ENCODE measurements around the gene CD27.
"Not testable (repeated sequence)": the region's sequence is repeated elsewhere in the genome, so short reads cannot be mapped to it uniquely, and the experiment has no call there.

CD27 gene
- 19.0 to 61.4 reads per million in 2 experiments for total RNA-seq

DNA sequence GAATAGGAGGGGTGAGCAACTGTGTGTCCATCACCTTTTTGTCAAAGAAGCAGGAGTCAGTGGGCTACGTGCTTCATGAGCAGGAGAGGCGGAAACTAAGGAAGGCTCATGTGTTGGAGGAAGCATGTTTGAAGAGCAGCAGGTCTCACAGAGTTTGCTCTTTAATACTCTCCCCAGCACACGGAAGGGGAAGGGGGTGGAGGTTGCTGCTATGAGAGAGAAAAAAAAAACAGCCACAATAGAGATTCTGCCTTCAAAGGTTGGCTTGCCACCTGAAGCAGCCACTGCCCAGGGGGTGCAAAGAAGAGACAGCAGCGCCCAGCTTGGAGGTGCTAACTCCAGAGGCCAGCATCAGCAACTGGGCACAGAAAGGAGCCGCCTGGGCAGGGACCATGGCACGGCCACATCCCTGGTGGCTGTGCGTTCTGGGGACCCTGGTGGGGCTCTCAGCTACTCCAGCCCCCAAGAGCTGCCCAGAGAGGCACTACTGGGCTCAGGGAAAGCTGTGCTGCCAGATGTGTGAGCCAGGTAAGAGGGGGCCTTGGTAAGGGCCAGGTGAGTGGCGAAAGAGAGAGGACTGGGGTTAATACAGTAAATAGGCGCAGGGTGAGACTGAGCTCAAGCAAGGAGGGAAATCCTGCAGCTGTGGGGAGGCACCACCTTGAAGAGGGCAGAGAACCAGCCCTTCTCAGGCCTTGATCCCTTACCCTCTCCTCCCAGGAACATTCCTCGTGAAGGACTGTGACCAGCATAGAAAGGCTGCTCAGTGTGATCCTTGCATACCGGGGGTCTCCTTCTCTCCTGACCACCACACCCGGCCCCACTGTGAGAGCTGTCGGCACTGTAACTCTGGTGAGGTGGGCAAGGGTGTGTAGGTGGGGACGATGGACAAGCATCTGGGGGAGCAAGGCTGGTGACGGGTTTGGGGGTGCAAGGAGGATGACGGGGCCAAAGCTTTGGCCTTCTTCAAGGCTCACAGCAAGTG, at the start of gene CD27:
Gene CD27 (plus strand): TSS at position 252 of the 985 bp plus-strand sequence. CDS start 141 bp downstream, at position 393.
- DNase-seq (ENCODE audit: low read depth): no peak

GRCh38 chr12:6396031-6396430, 48.7 kb upstream of the CD27 start:
- DNase-seq (ENCODE audit: low read depth): no peak

DNA sequence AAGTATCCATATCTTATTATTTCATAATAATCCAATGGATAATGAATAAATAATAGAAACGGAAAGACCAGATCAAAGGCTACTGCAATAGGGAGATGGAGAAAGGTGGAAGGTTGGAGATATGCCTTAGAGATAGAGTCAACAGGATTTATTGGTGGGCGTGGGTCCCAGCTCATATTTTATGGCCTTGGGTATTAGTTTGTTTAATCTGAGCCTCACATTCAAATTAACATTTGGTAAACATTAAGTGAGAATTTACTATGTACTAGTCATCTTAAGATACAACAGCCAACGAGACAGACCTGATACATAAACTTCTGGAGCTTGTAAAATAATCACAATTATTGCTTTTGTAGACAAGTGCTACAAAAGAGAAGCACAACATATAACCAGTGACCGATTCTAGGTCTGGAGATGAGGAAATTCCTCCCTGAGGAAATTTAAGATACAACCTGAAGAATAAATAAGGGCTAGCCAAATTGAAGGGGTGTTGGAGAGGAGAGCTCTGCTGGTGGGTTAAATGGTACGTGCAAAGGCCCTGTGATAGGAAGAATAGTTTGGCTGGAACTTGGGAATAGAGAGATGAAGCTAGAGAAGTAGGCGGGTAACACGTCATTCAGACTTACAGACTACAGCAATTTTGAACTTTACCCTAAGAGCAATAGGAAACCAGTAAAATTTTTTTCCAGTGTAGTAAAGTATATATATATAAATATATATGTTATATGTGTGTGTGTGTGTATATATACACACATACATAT, 44.7 kb upstream of the CD27 start:
- DNase-seq (ENCODE audit: low read depth): no peak

GRCh38 chr12:6404390-6404789, 40.4 kb upstream of the CD27 start:
- no peak for DNase-seq (ENCODE audit: low read depth)

- DNase-seq (ENCODE audit: low read depth): no peak
Measured at GRCh38 chr12:6405963-6406362, 38.8 kb upstream of the CD27 start.

DNA sequence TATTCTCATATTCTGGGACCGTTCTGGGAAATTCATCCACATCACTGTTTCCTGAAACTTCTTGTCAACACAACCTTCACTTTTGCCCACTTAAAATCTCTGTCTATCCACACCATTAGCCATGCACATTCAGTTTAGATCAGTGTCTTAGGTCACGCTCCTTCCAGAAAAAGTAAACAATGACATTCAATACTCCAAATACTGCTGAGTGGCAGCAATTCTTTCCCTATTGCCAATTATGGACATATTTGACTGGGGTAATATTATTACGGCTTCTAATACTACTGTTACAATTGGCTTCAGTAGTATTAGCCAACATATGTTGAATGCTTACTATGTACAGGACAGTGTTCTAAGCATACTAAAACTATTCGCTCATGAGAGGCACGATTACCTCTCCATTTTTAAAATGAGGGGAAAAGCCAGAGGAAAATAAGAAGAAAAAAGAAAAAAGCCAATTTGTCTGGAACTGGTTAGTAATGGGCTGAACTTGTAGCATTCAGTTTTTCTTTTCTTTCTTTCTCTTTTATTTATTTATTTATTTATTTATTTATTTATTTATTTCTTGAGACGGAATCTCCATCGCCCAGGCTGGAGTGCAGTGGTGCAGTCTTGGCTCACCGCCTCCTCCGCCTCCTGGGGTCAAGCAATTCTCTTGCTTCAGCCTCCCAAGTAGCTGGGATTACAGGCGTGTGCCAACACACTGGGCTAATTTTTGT, 37.4 kb upstream of the CD27 start:
- no peak for DNase-seq (ENCODE audit: low read depth)

GRCh38 chr12:6416596-6416995, 28.2 kb upstream of the CD27 start:
- no peak for DNase-seq (ENCODE audit: low read depth)

DNA sequence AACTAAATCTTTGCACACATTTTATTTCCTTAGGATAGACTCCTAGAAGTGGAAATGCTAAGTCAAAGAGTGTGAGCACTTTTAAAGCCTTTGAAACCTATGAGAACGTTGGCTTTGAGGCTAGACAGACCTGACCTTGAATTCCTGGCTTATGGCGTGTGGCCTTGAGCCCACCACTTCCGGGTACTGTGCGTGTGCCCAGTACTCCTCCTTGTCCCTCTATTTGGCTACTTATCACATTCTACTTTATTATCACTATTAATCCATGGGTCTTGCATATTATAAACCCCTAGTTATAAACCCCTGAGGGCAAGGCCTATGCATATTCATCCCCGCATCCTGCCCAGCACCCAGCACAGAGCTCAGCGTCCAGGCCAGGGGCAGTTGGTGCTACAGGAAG, 26.0 kb upstream of the CD27 start:
- DNase-seq (ENCODE audit: low read depth): no peak

- no peak for DNase-seq (ENCODE audit: low read depth)
Measured at GRCh38 chr12:6420364-6420763, 24.4 kb upstream of the CD27 start.

- peak; percentile 68 for DNase-seq (ENCODE audit: low read depth)
Measured at GRCh38 chr12:6423267-6424007, 21.3 kb upstream of the CD27 start.

DNA sequence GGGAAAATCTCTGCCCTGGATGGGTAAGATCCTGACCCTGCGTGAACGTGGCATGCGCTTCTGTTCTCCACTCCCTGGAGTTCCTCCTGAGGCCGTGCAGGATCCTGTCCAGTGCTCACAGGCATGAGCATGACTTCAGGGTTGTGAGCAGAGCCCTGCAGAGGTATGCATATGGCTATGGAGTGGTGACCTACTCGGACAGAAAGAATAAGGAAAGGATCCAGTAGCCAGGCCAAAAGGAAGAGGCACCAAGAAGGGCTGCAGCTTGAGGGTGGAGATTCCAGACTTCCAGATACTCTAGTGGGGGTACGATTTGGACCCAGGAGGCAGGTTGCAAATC, 20.8 kb upstream of the CD27 start:
- DNase-seq (ENCODE audit: low read depth): no peak

DNA sequence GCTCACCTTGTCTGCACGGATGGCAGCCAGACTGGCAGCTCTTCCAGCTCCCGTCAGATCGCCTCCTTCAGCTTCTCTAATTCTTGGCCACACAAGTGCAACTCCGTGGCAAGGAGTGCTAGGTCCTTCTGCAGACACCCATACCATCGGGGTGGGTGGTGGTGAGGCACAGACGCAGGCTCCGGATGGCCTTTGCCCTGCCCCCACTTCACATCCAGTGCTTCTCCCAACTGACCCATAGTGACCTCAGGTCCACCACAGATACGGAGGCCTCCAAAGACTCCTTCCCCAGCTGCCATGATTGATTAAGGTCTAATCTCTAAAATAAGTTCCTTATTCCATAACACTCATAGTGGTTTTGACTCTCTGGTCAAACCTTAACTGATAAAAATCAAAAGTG, 19.9 kb upstream of the CD27 start:
- no peak for DNase-seq (ENCODE audit: low read depth)

DNA sequence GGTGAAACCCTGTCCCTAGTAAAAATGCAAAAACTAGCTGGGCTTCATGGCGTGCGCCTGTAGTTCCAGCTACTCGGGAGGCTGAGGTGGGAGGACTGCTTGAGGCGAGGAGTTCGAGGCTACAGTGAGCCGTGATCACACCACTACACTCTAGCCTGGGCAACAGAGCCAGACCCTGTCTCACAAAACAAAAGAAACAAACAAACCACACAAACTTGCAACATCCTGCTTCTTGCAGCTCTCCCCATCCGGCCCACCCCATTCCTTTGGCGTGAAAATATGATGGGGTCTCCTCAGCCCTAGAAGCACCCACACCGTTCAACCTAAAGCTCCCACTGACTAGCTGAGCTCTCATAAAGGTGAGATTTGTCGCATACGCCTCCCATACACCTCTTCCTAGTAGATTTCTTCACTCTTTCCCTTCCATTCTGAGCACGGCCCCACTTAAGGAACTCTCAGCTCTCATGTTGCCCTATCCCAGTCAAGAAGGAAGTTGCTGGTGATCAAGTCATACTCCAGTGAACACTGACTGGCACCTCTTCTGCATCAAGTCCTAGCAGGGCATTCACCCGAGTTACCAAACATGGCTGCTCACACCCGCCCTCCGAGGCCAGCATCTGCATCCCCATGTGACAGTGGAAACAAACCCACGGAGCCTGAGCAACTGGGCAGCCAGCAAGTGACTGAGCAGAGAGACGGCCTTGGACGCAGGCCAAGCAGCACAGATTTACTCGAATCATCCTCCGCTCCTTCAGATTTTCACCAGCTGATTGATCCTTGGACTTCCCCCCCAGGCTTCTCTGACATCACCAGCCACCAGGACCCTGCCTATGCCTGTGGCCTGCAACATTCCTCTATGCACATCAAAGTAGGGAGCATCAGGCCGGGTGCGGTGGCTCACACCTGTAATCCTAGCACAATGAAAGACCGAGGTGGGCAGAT, 18.9 kb upstream of the CD27 start:
- DNase-seq (ENCODE audit: low read depth): no peak

DNA sequence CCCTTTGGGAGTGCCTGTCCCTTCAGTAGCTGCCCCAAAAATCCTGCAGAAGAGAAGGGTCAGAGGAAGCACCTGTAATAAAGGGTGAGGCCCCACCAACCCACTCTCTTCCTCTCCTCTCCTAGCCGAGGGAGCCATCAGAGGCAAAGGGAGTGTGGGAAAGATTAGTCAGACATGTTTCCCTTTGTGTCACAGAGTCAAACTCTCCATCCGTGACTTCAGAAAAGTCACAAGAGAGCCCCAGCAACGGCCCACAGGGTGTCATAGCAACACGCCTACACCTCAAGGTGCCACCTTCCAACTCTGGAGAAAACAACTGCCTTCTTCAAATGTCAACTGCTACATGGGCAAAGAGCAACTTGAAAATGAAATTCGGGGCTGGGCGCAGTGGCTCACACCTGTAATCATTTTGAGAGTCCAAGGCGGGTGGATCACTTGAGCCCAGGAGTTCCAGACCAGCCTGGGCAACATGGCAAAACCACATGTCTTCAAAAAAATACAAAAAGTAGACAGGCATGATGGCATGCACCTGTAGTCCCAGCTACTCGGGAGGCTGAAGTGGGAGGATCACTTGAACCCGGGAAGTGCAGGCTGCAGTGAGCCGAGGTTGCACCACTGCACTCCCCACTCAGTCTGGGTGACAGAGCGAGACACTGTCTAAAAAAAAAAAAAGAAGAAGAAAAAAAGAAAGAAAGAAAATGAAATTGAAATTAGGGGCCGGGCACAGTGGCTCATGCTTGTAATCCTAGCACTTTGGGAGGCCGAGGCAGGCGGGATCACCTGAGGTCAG, 17.7 kb upstream of the CD27 start:
- peak; percentile 78 for DNase-seq (ENCODE audit: low read depth)

DNA sequence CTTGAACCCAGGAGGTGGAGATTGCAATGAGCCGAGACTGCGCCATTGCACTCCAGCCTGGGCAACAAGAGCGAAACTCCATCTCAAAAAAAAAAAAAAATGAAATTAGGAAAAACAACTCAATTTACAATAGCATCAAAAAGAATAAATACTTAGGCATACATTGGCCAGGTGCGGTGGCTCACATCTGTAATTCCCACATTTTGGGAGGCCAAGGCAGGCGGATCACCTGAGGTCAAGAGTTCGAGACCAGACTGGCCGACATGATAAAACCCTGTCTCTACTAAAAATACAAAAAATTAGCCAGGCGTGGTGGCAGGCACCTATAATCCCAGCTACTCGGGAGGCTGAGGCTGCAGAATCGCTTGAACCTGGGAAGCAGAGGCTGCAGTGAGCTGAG, 17.0 kb upstream of the CD27 start:
- DNase-seq (ENCODE audit: low read depth): not testable (repeated sequence)

DNA sequence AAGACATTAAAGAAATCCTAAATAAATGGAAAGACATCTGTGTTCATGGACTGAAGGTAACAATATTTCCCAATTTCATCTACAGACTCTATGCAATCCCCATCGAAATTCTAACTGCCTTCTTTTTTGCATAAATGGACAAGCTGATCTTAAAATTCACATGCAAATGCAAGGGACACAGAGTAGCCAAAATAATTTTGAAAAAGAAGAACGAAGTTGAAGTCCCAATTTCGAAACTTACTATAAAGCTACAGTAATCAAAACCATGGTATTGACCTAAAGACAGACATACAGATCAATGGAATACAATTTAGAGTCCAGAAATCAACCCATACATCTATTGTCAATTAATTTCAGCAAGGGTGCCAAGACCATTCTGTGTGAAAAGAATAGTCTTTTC, 16.4 kb upstream of the CD27 start:
- no peak for DNase-seq (ENCODE audit: low read depth)

DNA sequence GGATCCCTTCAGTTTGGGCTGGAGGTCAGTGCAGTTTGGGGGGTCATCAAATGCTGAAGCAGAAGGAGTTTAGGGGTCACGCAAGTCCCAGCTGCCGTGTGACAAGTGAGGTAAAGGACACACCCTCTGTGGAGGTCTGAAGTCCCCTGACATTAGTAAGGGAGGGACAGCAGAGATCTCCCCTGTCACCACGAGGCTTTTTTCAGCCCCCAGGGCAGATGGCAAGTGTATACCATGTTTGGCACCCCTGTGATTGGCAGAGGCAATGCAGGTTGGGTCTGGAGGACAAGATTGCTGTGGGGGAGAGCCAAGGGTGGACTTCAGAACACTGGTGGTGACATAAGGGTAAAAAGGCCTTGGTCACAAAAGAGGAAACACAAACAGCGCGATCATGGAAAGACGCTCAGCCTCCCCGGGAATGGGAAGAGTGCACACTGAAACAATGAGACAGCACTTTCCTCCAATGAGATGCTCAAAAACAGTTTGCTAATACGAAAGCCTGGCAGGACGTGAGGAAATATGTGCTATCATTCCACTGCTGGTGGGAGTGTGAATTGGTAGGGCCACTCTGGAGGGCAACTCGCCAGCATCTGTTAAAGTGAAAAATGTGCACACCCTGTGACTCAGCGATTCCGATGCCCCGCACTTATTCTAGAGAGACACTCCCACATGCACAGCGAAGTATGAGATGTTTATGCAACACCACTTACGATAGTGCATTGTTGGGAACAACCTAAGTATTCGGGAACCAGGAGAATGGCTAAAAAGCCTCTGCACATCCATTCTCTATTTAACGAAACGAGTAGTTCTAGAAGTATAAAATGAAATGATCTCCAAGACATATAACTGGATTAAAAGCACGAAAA, 14.4 kb upstream of the CD27 start:
- DNase-seq (ENCODE audit: low read depth): no peak

DNA sequence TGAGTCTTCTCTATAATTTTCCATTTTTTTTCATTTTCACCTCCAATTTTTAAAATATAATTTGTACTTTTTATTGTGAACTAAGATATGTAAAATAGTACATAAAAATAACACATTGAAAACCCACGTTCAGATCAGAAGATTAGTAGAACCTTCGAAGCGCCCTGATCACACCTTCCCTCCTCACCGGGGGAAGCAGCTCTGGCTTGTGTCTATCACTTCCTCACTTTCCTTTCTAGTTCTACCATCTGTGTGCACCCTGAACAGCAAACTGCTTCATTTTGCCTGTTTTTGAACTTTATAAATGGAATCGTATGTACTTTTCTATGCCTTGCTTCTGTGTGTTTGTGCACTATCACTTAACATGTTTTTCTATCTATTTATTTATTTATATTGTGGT, 11.8 kb upstream of the CD27 start:
- no peak for DNase-seq (ENCODE audit: low read depth)
